Stimulated activated CD4-positive, alpha-beta T cell treated with anti-CD3 and anti-CD28 coated beads, Interleukin-4, amount 100 ng/mL, for 24 hours (primary cell): ENCODE measurements around the gene PRSS53.
"Not testable (repeated sequence)": the region's sequence is repeated elsewhere in the genome, so short reads cannot be mapped to it uniquely, and the experiment has no call there.

Experiments
- DNase-seq: peaks from one replicate; pipeline ENCODE4 v3.0.0-alpha.2; 2020

Gene PRSS53

DNA sequence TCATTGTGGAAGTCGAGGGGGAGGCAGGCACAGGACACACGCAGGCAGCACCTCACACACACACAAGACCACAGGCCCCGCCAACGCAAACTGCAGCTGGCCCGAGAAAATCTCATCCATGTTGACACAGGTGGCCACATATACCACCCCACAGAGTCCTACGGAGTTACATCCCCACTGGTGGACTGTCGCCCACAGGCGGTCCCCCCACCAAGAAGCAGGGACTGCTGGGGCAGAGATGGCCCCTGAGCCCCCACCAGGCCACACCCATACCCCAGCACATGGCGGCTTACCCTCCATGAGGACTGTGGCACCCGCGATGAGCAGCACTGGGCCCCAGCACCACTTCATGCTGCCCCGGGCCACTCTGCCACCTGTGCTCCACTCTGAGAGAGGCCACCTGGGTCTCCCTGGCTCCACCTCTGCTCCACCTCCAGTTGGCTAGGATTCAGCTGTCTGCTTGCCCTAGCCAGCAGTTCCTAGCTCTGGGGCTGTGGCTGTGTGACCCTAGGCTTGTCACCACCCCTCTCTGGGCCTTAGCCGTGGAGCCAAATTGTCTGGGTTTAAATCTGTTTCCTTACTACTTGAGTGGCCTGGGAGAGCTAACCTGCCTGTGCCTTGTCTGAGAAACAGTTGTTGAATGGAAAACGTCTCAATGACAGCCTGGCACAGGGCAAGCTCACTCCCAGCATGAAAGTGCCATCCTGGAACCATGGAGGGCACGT lies at the start of gene PRSS53:
Gene PRSS53 (minus strand): TSS at position 485 of the 725 bp plus-strand sequence. CDS start 134 bp downstream, at position 351.
- no peak for DNase-seq

DNA sequence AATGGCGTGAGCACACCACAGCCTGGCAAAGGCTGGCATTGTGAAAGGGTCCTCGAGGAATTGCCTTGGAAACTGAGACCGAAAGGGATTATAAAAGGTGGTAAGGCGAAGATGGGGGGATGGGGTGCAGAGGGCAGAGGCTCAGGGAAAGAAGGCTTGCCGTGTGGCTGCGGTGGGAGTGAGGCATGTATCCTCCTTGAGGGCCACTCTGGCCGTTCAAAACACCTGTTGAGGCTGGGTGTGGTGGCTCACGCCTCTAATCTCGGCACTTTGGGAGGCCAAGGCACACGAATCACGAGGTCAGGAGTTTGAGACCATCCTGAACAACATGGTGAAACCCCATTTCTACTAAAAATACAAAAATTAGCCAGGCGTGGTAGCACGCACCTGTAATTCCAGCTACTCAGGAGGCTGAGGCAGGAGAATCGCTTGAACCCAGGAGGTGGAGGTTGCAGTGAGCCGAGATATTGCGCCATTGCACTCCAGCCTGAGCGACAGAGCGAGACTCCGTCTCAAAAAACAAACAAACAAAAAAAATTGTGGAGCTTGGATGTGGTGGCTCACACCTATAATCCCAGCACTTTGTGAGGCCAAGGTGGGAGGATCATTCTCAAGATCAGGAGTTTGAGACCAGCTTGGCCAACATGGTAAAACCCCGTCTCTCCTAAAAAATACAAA lies 48.2 kb upstream of the PRSS53 start:
- DNase-seq: not testable (repeated sequence)

DNA sequence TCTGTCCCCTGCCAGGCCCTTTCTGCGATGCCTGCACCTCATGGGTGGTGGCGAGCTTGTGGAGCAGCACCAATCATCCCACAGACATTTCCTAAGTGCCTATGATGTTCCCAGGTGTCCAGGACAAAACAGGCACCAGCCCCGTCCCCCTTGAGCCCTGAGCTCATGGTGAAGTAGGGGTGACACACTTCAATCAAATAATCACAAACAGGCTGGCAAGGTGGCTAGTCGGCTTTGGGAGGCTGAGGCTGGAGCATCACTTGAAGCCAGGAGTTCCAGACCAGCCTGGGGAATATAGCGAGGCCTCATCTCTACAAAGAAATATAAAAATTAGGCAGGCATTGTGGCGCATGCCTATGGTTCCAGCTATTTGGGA lies 47.5 kb upstream of the PRSS53 start:
- DNase-seq: no peak

DNA sequence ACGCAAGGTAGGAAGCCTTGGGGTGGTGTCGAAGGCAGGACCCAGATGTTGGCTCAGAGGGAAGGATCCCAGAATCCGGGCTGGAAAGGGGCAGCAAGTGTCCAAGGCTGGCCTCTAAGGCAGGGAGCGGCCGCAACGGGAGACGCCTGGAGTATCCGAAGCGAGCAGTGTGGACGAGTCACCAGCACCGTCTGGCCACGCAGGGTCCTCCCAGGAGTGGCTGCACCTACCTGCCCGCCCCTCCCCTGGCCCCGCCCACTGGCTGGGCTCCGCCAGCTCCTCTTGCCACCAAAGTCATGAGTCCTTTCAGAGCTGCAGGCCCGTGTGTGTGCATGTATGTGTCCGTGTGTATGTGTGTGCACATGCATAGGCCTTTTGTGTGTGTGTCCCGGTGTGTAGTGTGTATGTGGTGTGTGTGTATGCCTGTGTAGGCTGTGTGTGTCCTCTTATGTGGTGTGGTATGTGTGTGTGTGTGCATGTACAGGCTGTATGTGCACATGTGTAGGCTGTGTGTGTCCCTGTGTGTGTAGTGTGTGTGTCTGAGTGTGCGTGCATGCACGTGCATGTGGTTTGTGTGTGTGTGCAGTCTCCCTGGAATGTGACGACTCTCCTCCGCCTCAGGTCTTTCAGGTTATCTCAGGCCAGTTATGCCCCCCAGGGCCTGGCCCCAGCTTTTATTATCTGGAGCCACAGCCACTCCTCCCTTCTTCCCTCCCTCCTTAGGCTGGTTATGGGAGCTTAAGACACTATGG lies 47.0 kb upstream of the PRSS53 start, which contains the start of gene PRSS8:
Gene PRSS8 (minus strand): TSS at position 193 of the 752 bp plus-strand sequence. CDS start 229 bp downstream, outside the sequence.
- no peak for DNase-seq

DNA sequence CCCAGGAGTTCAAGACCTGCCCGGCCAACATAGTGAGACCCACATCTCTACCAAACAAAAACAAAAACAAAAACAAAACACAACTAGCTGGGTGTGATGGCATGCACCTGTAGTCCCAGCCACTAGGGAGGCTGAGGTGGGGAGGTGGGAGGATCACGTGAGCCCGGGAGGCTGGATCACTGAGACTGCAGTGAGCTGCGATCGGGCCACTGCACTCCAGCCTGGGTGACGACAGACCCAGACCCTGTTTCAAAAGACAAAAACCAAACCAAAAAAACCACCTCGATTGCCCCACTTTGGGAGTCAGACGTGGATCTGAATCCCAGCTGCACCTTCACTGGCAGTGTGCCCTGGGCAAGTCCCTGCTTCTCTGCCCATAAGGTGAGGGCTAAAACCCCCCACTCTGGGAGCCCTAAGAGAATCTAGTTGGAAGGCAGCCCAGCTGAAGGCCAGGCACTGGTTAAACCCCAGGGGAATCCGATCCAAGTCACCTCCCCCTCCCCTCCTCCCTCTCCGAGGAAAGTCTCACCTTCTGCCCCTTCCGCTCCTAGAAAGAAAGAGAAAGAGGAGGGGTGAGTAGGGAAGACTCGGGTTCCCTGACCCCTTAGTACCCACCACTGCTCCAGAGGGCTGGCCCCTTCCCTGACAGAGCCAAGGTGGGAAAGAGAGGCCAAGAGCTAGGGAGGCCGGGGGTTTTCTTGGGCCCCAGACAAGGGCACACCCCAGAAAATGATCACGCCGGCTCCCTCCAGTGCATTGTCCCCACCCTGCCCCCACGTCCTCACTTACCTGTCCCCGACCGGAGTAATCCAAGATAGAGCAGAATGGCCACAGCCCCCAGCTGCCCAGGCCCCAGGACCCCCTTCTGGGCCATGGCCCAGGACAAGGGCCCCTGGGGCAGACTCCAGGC lies 46.1 kb upstream of the PRSS53 start:
- DNase-seq: no peak

DNA sequence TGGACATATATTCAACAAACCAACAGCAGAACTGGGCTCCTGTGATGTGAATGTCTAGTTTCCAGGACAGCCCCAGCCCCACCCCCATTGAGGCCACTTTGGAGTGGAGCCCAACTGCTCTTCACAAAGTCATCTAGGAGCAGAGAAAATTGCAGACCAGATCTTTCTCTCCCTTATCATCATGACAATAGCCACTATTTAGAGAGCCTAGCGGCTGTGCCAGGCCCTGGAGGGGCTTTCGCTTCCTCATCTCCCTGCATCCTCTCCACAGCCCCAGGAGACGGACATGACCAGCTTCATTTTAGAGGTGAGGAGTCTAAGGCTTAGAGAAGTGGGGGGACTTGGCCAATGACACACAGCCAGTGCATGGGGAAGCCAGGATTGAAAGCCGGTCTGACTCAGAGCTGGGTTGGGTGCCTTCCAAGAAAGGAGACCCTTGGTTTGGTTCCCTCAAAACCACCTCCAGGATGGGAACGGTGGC lies 45.4 kb upstream of the PRSS53 start:
- no peak for DNase-seq

DNA sequence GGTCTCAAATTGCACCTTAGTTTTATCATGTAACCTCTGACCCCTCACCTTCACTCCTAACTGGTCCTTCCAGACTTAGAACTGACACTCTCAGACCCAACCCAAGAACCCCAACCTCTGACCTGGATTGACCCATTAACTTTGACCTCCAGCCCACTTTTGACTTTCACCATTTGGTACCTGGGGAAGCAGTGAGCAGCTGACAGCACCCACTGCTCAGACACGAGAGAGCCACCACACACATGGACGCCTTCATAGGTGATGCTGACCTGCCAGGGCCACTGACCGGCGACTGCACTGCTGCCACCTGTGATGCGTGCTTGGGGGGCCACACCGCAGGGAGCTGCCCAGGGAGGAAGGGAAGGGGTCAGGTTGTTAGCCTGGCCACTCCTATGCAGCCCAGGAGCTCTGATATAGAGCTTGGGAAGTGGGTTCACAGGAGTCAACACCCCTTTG lies 44.3 kb upstream of the PRSS53 start:
- no peak for DNase-seq

DNA sequence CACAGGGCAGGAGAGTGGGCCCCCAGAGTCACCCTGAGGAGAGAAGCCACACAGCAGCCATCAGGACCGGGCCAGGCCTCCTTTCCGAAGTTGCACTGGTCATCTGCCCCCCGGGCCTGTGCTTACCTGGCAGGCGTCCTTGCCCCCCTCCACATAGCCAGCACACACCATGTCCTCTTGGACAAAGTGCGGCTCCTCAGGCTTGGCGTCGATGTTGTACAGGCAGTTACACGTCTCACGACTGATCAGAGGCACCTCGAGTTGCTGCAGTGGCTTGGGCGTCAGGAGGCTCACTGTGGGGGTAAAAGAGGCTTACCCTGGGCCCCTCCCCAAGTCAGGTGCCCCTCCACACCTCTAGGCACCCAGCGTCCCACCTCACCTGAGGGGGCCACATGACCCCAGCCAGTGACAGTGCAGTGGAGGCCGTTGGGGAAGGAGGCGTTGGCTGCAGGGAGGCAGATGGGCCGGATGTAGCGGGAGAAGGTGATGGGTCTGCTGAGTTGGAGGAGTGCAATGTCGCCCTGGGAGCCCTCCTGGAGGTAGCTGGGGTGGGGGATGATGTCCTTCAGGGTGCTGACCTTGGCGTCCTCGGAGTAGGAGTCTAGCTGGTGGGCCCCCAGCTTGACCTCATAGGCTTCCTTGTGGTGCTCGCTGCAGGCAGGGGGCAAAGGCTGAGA lies 43.7 kb upstream of the PRSS53 start:
- DNase-seq: no peak

DNA sequence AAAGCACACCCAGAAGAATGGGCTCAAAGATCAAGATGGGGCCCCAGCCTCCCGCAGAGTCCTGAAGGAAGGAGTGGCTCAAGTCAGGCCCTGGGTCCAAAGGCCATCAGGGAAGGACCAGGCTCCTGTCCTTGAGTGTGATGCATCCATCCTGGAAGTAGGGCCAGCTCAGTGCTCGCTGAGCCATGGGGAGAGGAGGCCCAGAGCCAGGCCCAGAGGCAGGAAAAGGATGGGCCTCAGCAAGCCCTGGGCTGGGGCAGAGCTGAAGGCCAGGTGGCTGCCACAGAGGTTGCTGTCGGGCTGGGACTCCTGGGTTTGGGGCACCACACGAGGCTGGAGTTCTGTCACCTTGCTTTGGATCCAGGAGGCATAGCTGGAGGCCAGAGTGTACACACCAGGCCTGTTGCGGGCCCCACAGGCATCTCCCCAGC lies 43.1 kb upstream of the PRSS53 start:
- no peak for DNase-seq

DNA sequence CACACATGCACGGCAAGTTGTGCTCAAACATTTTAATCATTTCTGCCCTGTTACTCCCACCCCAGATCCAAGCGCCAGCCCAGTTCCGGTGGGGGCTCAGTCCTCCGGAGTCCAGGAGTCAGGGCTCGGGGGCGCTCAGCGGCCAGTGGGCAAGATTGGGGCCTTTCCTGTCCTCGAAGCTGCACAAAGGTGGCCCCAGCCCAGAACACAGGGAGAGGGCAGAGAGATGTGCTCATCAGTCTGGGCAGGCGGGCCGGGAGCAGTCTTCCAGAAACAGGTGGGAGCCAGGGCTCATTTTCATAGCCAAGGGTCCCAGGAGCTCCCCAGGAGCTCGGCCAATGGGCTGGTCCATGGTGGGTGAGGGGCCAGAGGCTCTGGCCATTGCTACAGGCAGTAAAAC lies 42.7 kb upstream of the PRSS53 start:
- DNase-seq: no peak

DNA sequence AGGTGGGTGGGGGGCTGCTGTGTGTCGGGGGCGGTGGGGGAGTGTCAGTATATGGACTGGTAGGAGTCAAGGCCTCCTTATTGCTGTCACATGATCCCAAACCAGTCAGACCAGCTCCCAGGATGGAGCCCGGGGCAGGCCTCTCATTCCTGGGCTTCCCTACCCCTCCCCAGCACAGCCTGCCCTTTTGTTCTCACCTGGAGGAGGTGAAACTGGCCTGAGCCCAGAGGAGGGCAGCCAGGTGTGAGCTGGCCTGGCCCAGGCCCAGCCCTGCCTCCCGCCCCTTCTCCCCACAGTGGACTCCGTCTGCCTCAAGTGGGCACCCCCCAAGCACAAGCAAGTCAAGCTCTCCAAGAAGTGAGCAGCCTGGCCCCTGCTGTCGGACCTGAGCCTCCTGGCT lies 42.2 kb upstream of the PRSS53 start:
- no peak for DNase-seq

DNA sequence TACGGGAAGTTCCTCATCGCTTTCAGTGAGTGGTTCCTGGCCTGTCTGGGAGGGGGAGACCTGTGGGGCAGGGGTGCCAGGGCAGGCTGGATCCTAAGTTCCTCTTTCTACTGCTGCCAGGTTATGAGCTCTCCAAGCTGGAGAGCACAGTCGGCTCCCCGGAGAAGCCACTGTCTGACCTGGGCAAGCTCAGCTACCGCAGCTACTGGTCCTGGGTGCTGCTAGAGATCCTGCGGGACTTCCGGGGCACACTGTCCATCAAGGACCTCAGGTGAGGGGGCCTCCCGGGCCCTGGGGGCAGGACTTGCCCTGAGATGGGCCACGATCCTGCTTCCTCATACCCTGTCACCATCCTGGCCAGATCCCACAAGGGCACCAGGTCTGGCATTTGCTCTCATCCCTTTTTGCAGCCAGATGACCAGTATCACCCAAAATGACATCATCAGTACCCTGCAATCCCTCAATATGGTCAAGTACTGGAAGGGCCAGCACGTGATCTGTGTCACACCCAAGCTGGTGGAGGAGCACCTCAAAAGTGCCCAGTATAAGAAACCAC lies 41.7 kb upstream of the PRSS53 start:
- DNase-seq: no peak

DNA sequence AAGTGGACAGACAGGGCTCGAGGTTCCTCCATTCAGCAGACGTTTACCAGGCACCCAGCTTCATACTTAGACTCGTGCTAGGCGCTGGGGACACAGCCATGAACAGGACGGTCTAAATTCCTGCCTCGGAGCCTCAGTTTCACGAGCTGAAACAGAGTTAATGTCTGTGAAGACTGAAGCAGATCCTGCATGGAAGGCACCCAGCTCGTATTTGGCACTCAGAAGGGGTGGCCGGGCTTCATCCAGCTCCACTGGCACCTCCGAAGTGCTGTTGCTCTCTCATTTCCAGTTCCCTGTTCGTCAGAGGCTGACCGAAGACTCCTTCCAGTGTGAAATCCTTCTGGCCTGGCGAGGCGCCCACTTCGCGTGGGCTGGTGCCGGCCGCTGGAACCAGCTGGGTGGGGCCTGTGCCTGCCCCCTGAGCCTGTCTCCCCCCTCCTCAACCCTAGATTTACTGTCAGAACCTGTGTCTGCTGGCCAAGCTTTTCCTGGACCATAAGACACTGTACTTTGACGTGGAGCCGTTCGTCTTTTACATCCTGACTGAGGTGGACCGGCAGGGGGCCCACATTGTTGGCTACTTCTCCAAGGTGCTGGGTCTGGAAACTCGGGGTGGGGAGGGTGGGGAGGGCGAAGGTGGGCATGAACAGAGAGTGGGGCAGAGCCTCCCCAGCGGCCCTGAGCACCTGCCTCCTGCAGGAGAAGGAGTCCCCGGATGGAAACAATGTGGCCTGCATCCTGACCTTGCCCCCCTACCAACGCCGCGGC lies 41.0 kb upstream of the PRSS53 start:
- no peak for DNase-seq

DNA sequence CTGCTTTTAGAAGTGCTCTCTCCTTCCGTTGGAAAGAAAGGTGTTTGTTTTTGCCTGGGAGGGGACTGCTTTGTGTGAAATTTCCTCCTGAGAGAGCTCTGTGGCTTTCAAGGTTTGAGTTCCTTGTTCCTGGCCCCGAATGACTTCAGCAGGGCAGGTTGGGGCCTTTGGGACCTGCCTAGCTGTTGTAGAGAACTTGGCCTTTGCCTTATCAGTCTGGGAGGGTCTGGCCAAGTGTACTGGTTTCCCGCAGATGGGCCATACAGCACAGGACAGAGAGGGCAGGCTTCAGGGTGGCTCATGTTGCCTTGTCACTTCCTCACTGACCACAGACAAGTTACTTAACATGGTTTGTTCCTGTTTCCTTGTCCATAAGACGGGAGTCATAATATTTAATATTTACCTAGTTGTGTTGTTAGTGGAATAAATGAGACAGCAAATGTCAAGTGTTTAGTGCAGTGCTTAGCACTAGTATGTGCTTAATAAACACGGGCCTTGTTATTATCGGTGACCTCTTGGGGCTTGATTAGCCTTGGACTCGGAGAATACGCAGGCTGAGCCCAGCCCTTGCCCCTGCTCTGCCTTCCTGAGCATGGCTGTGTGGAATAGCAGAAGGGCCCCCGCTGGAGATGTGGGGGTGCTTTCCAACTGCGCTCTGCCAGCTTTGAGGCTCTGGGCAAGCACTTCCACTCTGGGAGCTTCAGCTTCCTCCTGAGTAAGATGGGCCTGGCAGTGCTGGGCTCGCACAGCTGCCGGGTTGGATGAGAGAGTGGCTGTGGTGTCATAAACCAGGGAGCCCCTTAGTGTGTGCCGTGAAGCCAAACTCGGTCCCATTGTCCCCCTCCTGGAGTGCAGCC lies 40.2 kb upstream of the PRSS53 start:
- DNase-seq: no peak

DNA sequence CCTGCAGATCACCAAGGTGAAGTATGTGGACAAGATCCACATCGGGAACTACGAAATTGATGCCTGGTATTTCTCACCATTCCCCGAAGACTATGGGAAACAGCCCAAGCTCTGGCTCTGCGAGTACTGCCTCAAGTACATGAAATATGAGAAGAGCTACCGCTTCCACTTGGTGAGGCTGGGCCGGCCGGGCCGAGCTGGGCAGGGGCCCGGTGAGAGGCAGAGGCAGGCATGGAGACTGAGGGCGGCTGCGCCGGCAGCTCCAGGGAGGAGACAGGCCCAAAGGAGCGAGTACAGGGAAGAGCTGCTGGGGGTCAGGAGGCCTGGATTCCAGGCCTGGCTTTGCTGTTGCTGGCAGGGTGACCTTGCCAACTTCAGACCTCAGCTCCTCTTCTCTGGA lies 38.4 kb upstream of the PRSS53 start:
- no peak for DNase-seq

DNA sequence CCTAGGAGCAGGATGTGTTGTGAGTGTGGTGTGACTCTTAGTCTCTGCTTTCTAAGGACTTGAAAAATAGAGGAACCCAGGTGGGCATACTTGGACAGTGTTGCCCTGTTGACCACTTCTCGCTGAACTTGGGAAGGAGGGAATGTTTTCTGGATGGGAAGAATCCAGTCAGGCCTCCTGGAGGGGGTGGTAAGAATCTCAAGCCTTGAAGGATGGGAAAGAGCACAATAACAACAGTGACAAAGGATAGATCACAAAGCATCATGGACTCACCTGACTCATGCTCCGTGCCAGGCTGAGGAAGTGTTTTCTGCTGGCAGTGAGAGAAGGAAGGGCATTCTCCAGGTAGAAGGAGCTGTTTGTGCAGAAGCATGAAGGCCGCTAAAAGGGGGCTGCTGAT lies 37.1 kb upstream of the PRSS53 start:
- DNase-seq: no peak

DNA sequence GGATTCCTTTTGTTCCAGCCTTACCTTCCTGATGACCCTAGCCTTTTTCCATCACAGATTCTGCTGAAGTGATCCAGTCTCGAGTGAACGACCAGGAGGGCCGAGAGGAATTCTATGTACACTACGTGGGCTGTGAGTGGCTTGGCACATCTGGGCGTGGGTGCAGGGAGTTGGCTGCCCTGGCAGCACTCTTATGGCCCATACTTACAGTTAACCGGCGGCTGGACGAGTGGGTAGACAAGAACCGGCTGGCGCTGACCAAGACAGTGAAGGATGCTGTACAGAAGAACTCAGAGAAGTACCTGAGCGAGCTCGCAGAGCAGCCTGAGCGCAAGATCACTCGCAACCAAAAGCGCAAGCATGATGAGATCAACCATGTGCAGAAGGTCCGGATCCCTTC lies 31.4 kb upstream of the PRSS53 start:
- DNase-seq: no peak

DNA sequence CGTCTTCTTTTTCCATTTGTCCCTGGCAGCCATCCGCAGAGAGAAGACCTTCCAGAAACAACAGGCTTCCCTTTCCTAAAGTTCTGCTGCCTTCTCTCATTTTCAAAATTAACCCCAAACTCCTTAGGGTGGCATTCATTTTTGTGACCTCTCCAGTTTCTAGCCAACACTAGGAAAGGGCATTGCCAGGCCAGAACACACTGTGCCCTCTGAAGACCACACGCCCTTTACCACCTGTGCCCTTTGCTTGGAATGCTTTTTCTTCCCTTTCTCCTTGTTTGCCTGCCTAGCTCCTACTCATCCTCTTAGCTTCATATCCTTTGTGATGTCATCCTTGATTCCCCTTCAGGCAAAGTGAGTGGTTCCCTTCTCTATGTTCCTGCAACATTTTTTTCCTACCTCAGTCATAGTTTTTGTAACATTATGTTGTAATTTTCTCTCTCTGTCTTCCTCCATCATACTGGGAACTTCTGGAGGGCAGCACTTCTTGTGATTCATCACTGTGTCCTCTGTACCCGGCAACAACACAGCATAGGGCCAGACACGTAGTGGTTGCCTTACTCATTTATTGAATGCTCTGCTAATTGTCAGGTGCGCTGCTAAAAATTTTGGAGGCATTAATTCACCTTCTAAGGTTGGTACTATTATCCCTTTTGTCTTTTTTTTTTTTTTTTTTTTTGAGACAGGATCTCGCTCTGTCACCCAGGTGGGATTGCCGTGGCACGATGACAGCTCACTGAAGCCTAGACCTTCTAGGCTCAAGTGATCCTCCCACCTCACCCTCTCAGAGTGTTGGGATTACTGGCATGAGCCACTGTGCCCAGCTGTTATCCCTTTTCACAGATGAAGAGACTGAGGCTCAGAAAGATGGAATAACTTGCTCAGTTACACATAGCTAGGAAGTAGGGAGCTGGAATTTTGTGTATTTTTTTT lies 29.7 kb upstream of the PRSS53 start:
- DNase-seq: no peak
